Chondrocyte (in vitro differentiated cells): ENCODE data around the gene SMCR8. TPM values are rescaled to one million over a fixed set of nuclear protein-coding genes. Genes with fewer than 3 reads are reported as not detected.
A peak's percentile ranks its signal among the peaks of the same experiment; 100 is the strongest.

Experiments used
- DNase-seq: peaks from one replicate; pipeline ENCODE4 v3.0.0; 2021; ENCODE audit warnings: mixed read lengths, low spot score
- H3K27ac Mint-ChIP-seq: one replicate; pipeline ENCODE4 v1.8.0; 2021; ENCODE audit warnings: mild to moderate bottlenecking, moderate library complexity, mixed read lengths; ENCODE audit not compliant: unreplicated experiment
- H3K27me3 Mint-ChIP-seq: 2 replicates; pipeline ENCODE4 v1.8.0; 2021; ENCODE audit warnings: low read depth, mixed read lengths
- H3K36me3 Mint-ChIP-seq: 2 replicates; pipeline ENCODE4 v1.8.0; 2021; ENCODE audit warnings: low read depth, mixed read lengths
- H3K4me1 Mint-ChIP-seq: 2 replicates; pipeline ENCODE4 v1.8.0; 2021; ENCODE audit warnings: low read depth, mild to moderate bottlenecking, mixed read lengths
- H3K4me3 Mint-ChIP-seq: one replicate; pipeline ENCODE4 v1.8.0; 2021; ENCODE audit warnings: mild to moderate bottlenecking, moderate library complexity, mixed read lengths; ENCODE audit not compliant: unreplicated experiment
- H3K9me3 Mint-ChIP-seq: 2 replicates; pipeline ENCODE4 v1.8.0; 2021; ENCODE audit warnings: low read depth, mixed read lengths
- CTCF ChIP-seq: fragments of 200-600 bp; sonication (generic); IDR thresholded peaks from 2 replicates; pipeline ENCODE4 v1.5.0; 2021; ENCODE audit warnings: antibody characterized with exemption, mild to moderate bottlenecking, moderate library complexity
- total RNA-seq: library from RNA; stranded (reverse); gene quantifications from 3 replicates; pipeline ENCODE4 v1.2.1, GENCODE V29; 2021

SMCR8 gene
- total RNA-seq, 1 donor from 2014 or later, result 16.1 TPM

DNA sequence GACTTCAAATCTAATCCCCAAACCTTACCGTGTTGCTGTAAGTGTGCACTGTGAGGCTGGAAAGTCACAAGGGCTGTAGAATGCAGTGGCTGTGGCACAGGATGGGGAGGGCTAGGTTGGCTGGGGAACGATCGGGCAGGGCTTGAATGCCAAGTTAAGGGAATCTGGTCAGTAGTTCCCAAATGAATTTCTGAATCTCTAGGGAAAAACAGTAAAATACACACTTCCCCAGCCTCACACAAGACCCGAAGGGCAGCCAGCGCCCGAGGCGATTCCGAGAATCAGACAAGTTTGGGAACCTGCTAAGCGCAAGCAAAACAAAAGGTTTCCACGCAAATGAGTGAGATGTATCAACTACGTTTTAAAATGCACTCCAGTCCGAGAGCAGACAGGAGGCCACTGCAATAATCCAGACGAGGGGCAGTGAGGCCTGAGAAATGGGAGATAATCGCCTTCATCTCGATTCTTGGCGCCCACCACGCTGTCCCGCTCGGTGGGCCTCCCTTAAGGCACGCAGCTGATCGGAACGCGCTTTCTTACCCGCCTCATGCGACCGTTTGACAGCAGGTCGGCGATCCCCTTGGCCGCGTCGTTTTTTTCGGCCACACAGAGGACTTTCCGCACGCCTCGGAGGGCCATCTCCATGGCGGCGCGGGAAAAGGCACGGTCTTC, 898 bp upstream of the SMCR8 start:
- H3K36me3 Mint-ChIP-seq, result peaks cover 3% of the 10 kb centered on the region
- no peaks in the 10 kb centered on the region for H3K9me3 Mint-ChIP-seq
- peak overlapping the region; percentile 95 for H3K4me3 Mint-ChIP-seq
- no peak for DNase-seq
- H3K4me1 Mint-ChIP-seq, result peaks cover 63% of the 10 kb centered on the region
- H3K27me3 Mint-ChIP-seq, result no peaks in the 10 kb centered on the region
- TF ChIP-seq CTCF, result no peak
- peak overlapping the region; percentile 98 for H3K27ac Mint-ChIP-seq

- H3K36me3 Mint-ChIP-seq, result no peaks in the 10 kb centered on the region
- H3K27ac Mint-ChIP-seq, result peak overlapping the region; percentile 98
- H3K4me3 Mint-ChIP-seq, result peak overlapping the region; percentile 95
- peaks cover 75% of the 10 kb centered on the region for H3K4me1 Mint-ChIP-seq
- DNase-seq, result no peak
- no peak for TF ChIP-seq CTCF
- no peaks in the 10 kb centered on the region for H3K9me3 Mint-ChIP-seq
- no peaks in the 10 kb centered on the region for H3K27me3 Mint-ChIP-seq
Observed at GRCh38 chr17:18315562-18315922, 449 bp downstream of the SMCR8 start.

DNA sequence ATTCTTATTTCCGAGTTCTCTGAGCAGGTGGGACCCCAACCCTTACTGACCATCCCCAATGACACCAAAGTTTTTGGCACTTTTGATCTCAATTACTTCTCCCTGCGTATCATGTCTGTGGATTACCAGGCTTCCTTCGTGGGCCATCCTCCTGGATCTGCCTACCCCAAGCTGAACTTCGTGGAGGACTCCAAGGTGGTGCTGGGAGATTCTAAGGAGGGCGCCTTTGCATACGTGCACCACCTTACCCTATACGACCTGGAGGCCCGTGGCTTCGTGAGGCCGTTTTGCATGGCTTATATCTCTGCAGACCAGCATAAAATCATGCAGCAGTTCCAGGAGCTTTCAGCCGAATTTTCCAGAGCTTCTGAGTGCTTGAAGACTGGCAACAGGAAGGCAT, 868 bp downstream of the SMCR8 start:
- no peaks in the 10 kb centered on the region for H3K27me3 Mint-ChIP-seq
- no peak for DNase-seq
- no peaks in the 10 kb centered on the region for H3K36me3 Mint-ChIP-seq
- no peak for TF ChIP-seq CTCF
- H3K9me3 Mint-ChIP-seq, result no peaks in the 10 kb centered on the region
- peaks cover 79% of the 10 kb centered on the region for H3K4me1 Mint-ChIP-seq
- H3K27ac Mint-ChIP-seq, result peak overlapping the region; percentile 98
- H3K4me3 Mint-ChIP-seq, result peak overlapping the region; percentile 95

- H3K9me3 Mint-ChIP-seq, result no peaks in the 10 kb centered on the region
- H3K4me3 Mint-ChIP-seq, result peak overlapping the region; percentile 19
- no peak for TF ChIP-seq CTCF
- DNase-seq, result no peak
- H3K27me3 Mint-ChIP-seq, result no peaks in the 10 kb centered on the region
- H3K27ac Mint-ChIP-seq, result peak overlapping the region; percentile 5
- H3K36me3 Mint-ChIP-seq, result peaks cover 4% of the 10 kb centered on the region
- H3K4me1 Mint-ChIP-seq, result peaks cover 64% of the 10 kb centered on the region
Observed at GRCh38 chr17:18318117-18318516, 3.0 kb downstream of the SMCR8 start.

- Mint-ChIP-seq H3K36me3 (peaks cover 5% of the 10 kb centered on the region), H3K27me3 (no peaks in the 10 kb centered on the region), H3K9me3 (no peaks in the 10 kb centered on the region), H3K4me1 (peaks cover 56% of the 10 kb centered on the region), H3K27ac (peak overlapping the region; percentile 69), H3K4me3 (peak overlapping the region; percentile 25)
- TF ChIP-seq CTCF, result no peak
- no peak for DNase-seq
Observed at GRCh38 chr17:18318771-18319450, 3.8 kb downstream of the SMCR8 start.
